ENCODE data around the gene NEDD8. TPM values are rescaled to one million over a fixed set of nuclear protein-coding genes. Genes with fewer than 3 reads are reported as not detected.

Gene NEDD8
- total RNA-seq, 2 donors from 2014 or later = 126 to 150 TPM

- Histone ChIP-seq H3K4me3 (no peak overlapping the region), H3K27ac (no peak overlapping the region), H3K27me3 (no peaks in the 10 kb centered on the region), H3K9me3 (no peaks in the 10 kb centered on the region), H3K36me3 (no peaks in the 10 kb centered on the region), H3K9ac (ENCODE audit: low read depth in 2 of 2, low read length in 2 of 2) (no peak overlapping the region), H3K4me1 (no peaks in the 10 kb centered on the region)
- intact Hi-C loops (cut with DNase I) = no loop called here
- DNase-seq = no peak
- TF ChIP-seq CTCF (IDR thresholded peaks at IDR 0.05) = no peak
Measured at GRCh38 chr14:24255438-24255837, 23.3 kb upstream of the NEDD8 start.

- Histone ChIP-seq H3K9ac (ENCODE audit: low read depth in 2 of 2, low read length in 2 of 2) (no peak overlapping the region), H3K27ac (no peak overlapping the region), H3K4me1 (no peaks in the 10 kb centered on the region), H3K36me3 (no peaks in the 10 kb centered on the region), H3K4me3 (no peak overlapping the region), H3K27me3 (no peaks in the 10 kb centered on the region), H3K9me3 (no peaks in the 10 kb centered on the region)
- DNase-seq = no peak
- TF ChIP-seq CTCF (IDR thresholded peaks at IDR 0.05) = no peak
- intact Hi-C loops (cut with DNase I) = no loop called here
Measured at GRCh38 chr14:24254630-24255392, 22.6 kb upstream of the NEDD8 start.

- no peak overlapping the region for H3K9ac ChIP-seq (ENCODE audit: low read depth in 2 of 2, low read length in 2 of 2)
- H3K4me3 ChIP-seq = no peak overlapping the region
Measured at GRCh38 chr14:24253936-24254335, 21.8 kb upstream of the NEDD8 start.

GRCh38 chr14:24252289-24253124 is 20.3 kb upstream of the NEDD8 start:
- intact Hi-C loops (cut with DNase I) = no loop called here
- Histone ChIP-seq H3K4me1 (no peaks in the 10 kb centered on the region), H3K36me3 (no peaks in the 10 kb centered on the region), H3K9me3 (no peaks in the 10 kb centered on the region), H3K9ac (ENCODE audit: low read depth in 2 of 2, low read length in 2 of 2) (no peak overlapping the region), H3K4me3 (no peak overlapping the region), H3K27me3 (no peaks in the 10 kb centered on the region), H3K27ac (no peak overlapping the region)
- no peak for TF ChIP-seq CTCF (IDR thresholded peaks at IDR 0.05)
- no peak for DNase-seq

More at GRCh38 chr14:24253936-24254335, 21.8 kb upstream of the NEDD8 start:
- no peak for TF ChIP-seq CTCF (IDR thresholded peaks at IDR 0.05)
- H3K4me1 ChIP-seq = no peaks in the 10 kb centered on the region
- H3K9me3 ChIP-seq = no peaks in the 10 kb centered on the region
- no peaks in the 10 kb centered on the region for H3K36me3 ChIP-seq
- intact Hi-C loops (cut with DNase I) = no loop called here
- no peak overlapping the region for H3K27ac ChIP-seq
- no peak for DNase-seq
- H3K27me3 ChIP-seq = no peaks in the 10 kb centered on the region

- Histone ChIP-seq H3K27ac (no peak overlapping the region), H3K4me1 (no peaks in the 10 kb centered on the region), H3K36me3 (no peaks in the 10 kb centered on the region), H3K4me3 (no peak overlapping the region), H3K9ac (ENCODE audit: low read depth in 2 of 2, low read length in 2 of 2) (no peak overlapping the region), H3K27me3 (no peaks in the 10 kb centered on the region), H3K9me3 (no peaks in the 10 kb centered on the region)
- intact Hi-C loops (cut with DNase I) = no loop called here
- TF ChIP-seq CTCF (IDR thresholded peaks at IDR 0.05) = no peak
- DNase-seq = no peak
Measured at GRCh38 chr14:24251880-24252288, 19.7 kb upstream of the NEDD8 start.
